Epithelial cell of esophagus (primary cell): ENCODE results near the gene PTPRM.
A peak's percentile ranks its signal among the peaks of the same experiment; 100 is the strongest.

Experiments used
- DNase-seq: peaks from one replicate; pipeline ENCODE4 v3.0.0; 2010; ENCODE audit warnings: low read depth
- H3K4me3 ChIP-seq: 2 replicates; pipeline ENCODE4 v1.5.1; 2011; ENCODE audit warnings: mild to moderate bottlenecking, low read length, control low read depth
- CTCF ChIP-seq: IDR thresholded peaks from 2 replicates; pipeline ENCODE4 v1.5.1; 2011; ENCODE audit warnings: low read depth, mild to moderate bottlenecking, low read length, control low read depth, inconsistent platforms; ENCODE audit not compliant: insufficient read depth; ENCODE audit errors: missing control alignments

The PTPRM gene

GRCh38 chr18:7766346-7766745 lies 199.2 kb downstream of the PTPRM start:
- DNase-seq, result no peak
- TF ChIP-seq CTCF, result no peak
- H3K4me3 ChIP-seq, result no peak overlapping the region

GRCh38 chr18:7766817-7767216 lies 199.7 kb downstream of the PTPRM start:
- H3K4me3 ChIP-seq, result no peak overlapping the region
- peak; percentile 21 for DNase-seq
- TF ChIP-seq CTCF, result no peak

- no peak for DNase-seq
- no peak for TF ChIP-seq CTCF
- no peak overlapping the region for H3K4me3 ChIP-seq
Observed at GRCh38 chr18:7770908-7771307, 203.8 kb downstream of the PTPRM start.

GRCh38 chr18:7772510-7772888 lies 205.4 kb downstream of the PTPRM start:
- H3K4me3 ChIP-seq, result no peak overlapping the region
- DNase-seq, result no peak
- no peak for TF ChIP-seq CTCF

GRCh38 chr18:7772951-7773350 lies 205.8 kb downstream of the PTPRM start:
- no peak overlapping the region for H3K4me3 ChIP-seq
- no peak for TF ChIP-seq CTCF
- no peak for DNase-seq

- TF ChIP-seq CTCF, result no peak
- DNase-seq, result no peak
- no peak overlapping the region for H3K4me3 ChIP-seq
Observed at GRCh38 chr18:7775128-7775527, 208.0 kb downstream of the PTPRM start.

GRCh38 chr18:7775843-7776242 lies 208.7 kb downstream of the PTPRM start:
- TF ChIP-seq CTCF, result no peak
- no peak overlapping the region for H3K4me3 ChIP-seq
- DNase-seq, result no peak
